Measurements from ENCODE around the gene TBC1D3G.
"Not testable (repeated sequence)": the region's sequence is repeated elsewhere in the genome, so short reads cannot be mapped to it uniquely, and the experiment has no call there.

The TBC1D3G gene

GRCh38 chr17:36323584-36323983 is at the start of gene TBC1D3G:
TBC1D3G (plus strand) TSS chr17:36323884; CDS start chr17:36325412, 1,528 bp downstream.
- H3K27ac ChIP-seq; CTCF ChIA-PET; DNase-seq (ENCODE audit: low spot score); POLR2A ChIA-PET (ENCODE audit: low non-redundant PET): not testable (repeated sequence)

GRCh38 chr17:36283256-36283655 is 40.4 kb upstream of the TBC1D3G start:
- H3K27ac ChIP-seq; DNase-seq (ENCODE audit: low spot score); POLR2A ChIA-PET (ENCODE audit: low non-redundant PET); CTCF ChIA-PET: not testable (repeated sequence)

GRCh38 chr17:36284219-36284618 is 39.5 kb upstream of the TBC1D3G start:
- POLR2A ChIA-PET (ENCODE audit: low non-redundant PET); DNase-seq (ENCODE audit: low spot score); H3K27ac ChIP-seq; CTCF ChIA-PET: not testable (repeated sequence)

- CTCF ChIA-PET; DNase-seq (ENCODE audit: low spot score); POLR2A ChIA-PET (ENCODE audit: low non-redundant PET); H3K27ac ChIP-seq: not testable (repeated sequence)
Measured at GRCh38 chr17:36289965-36290612, 33.6 kb upstream of the TBC1D3G start.

- H3K27ac ChIP-seq; POLR2A ChIA-PET (ENCODE audit: low non-redundant PET); DNase-seq (ENCODE audit: low spot score); CTCF ChIA-PET: not testable (repeated sequence)
Measured at GRCh38 chr17:36295161-36295560, 28.5 kb upstream of the TBC1D3G start.

GRCh38 chr17:36315736-36316135 is 7.9 kb upstream of the TBC1D3G start:
- POLR2A ChIA-PET (ENCODE audit: low non-redundant PET); CTCF ChIA-PET; H3K27ac ChIP-seq; DNase-seq (ENCODE audit: low spot score): not testable (repeated sequence)

- H3K27ac ChIP-seq; POLR2A ChIA-PET (ENCODE audit: low non-redundant PET); CTCF ChIA-PET: not testable (repeated sequence)
Measured at GRCh38 chr17:36362496-36362895, 38.8 kb downstream of the TBC1D3G start.

GRCh38 chr17:36375938-36376337 is 52.3 kb downstream of the TBC1D3G start:
- DNase-seq (ENCODE audit: low spot score); CTCF ChIA-PET: not testable (repeated sequence)

More at GRCh38 chr17:36362496-36362895, 38.8 kb downstream of the TBC1D3G start:
- not testable (repeated sequence) for DNase-seq (ENCODE audit: low spot score)

More at GRCh38 chr17:36375938-36376337, 52.3 kb downstream of the TBC1D3G start:
- H3K27ac ChIP-seq; POLR2A ChIA-PET (ENCODE audit: low non-redundant PET): not testable (repeated sequence)

Measured in RWPE1 (cell line).